ENCODE data around the gene SIL1.

Gene SIL1

GRCh38 chr5:139149477-139150199 lies 48.5 kb downstream of the SIL1 start:
- no peak for DNase-seq (ENCODE audit: low read depth)
- no peak overlapping the region for H3K4me3 ChIP-seq (ENCODE audit: low read depth, low read length)
- TF ChIP-seq CTCF (IDR thresholded peaks at IDR 0.05; ENCODE audit: control insufficient read depth, extremely low read depth, insufficient read depth): no peak

GRCh38 chr5:139148986-139149385 lies 49.2 kb downstream of the SIL1 start:
- no peak for TF ChIP-seq CTCF (IDR thresholded peaks at IDR 0.05; ENCODE audit: control insufficient read depth, extremely low read depth, insufficient read depth)
- no peak for DNase-seq (ENCODE audit: low read depth)
- peak overlapping the region; percentile 36 for H3K4me3 ChIP-seq (ENCODE audit: low read depth, low read length)

- TF ChIP-seq CTCF (IDR thresholded peaks at IDR 0.05; ENCODE audit: control insufficient read depth, extremely low read depth, insufficient read depth): no peak
- peak overlapping the region; percentile 36 for H3K4me3 ChIP-seq (ENCODE audit: low read depth, low read length)
- DNase-seq (ENCODE audit: low read depth): peak; percentile 93
Measured at GRCh38 chr5:139148306-139148705, 49.9 kb downstream of the SIL1 start.

GRCh38 chr5:139147483-139148087 lies 50.6 kb downstream of the SIL1 start:
- DNase-seq (ENCODE audit: low read depth): peak; percentile 85
- H3K4me3 ChIP-seq (ENCODE audit: low read depth, low read length): no peak overlapping the region
- TF ChIP-seq CTCF (IDR thresholded peaks at IDR 0.05; ENCODE audit: control insufficient read depth, extremely low read depth, insufficient read depth): no peak

- no peak for TF ChIP-seq CTCF (IDR thresholded peaks at IDR 0.05; ENCODE audit: control insufficient read depth, extremely low read depth, insufficient read depth)
- DNase-seq (ENCODE audit: low read depth): peak; percentile 81
- no peak overlapping the region for H3K4me3 ChIP-seq (ENCODE audit: low read depth, low read length)
Measured at GRCh38 chr5:139146809-139147482, 51.2 kb downstream of the SIL1 start.

GRCh38 chr5:139141446-139142204 lies 56.5 kb downstream of the SIL1 start:
- no peak overlapping the region for H3K4me3 ChIP-seq (ENCODE audit: low read depth, low read length)
- no peak for TF ChIP-seq CTCF (IDR thresholded peaks at IDR 0.05; ENCODE audit: control insufficient read depth, extremely low read depth, insufficient read depth)
- DNase-seq (ENCODE audit: low read depth): peak; percentile 85

All from LNCaP clone FGC (cell line).